SK-N-MC (cell line): ENCODE measurements around the gene ANKRD13D.

Source experiments
- EZH2 ChIP-seq: fragments of 200-600 bp; sonication (generic); IDR thresholded peaks from one replicate; pipeline ENCODE4 v1.6.1; 2017; ENCODE audit warnings: antibody characterized with exemption
- FOXP2 ChIP-seq: optimal IDR thresholded peaks from 2 replicates; pipeline ENCODE3; 2011; ENCODE audit warnings: mild to moderate bottlenecking, moderate library complexity; ENCODE audit not compliant: insufficient read depth; ENCODE audit errors: extremely low read length, control extremely low read depth
- POLR2AphosphoS5 ChIP-seq: IDR thresholded peaks from 2 replicates; pipeline ENCODE4 v1.6.1; 2012; ENCODE audit warnings: mild to moderate bottlenecking, low read depth, low read length, borderline replicate concordance

- no peak for TF ChIP-seq POLR2AphosphoS5
- no peak for TF ChIP-seq EZH2
- no peak for TF ChIP-seq FOXP2
Measured at GRCh38 chr11:67292671-67293070, 3.6 kb downstream of the ANKRD13D start.
